OCI-LY1 (cell line): Measurements from ENCODE around the gene SIX1.

Experiments used
- H2AFZ ChIP-seq: fragments of 200-600 bp; sonication (generic), shearing (Covaris generic); 2 replicates; pipeline ENCODE4 v1.6.0; 2014; ENCODE audit warnings: antibody characterized with exemption, mild to moderate bottlenecking, low read length
- H3F3A ChIP-seq: fragments of 200-600 bp; sonication (generic), shearing (Covaris generic); 2 replicates; pipeline ENCODE4 v1.6.0; 2014; ENCODE audit warnings: mild to moderate bottlenecking, antibody characterized with exemption, low read length, moderate library complexity; ENCODE audit not compliant: insufficient read depth
- H3K27ac ChIP-seq: fragments of 200-600 bp; sonication (generic); 2 replicates; pipeline ENCODE4 v1.5.1; 2014; ENCODE audit warnings: low read length, mixed run types, mild to moderate bottlenecking, low read depth; ENCODE audit not compliant: poor library complexity, severe bottlenecking
- H3K27me3 ChIP-seq: fragments of 200-600 bp; sonication (generic); 2 replicates; pipeline ENCODE4 v1.6.0; 2014; ENCODE audit warnings: antibody characterized with exemption, mild to moderate bottlenecking, low read length, moderate library complexity; ENCODE audit not compliant: insufficient read depth
- H3K36me3 ChIP-seq: fragments of 200-600 bp; sonication (generic); 2 replicates; pipeline ENCODE4 v1.6.1; 2014; ENCODE audit warnings: mild to moderate bottlenecking, antibody characterized with exemption, low read length, moderate library complexity, mixed read lengths; ENCODE audit not compliant: insufficient read depth
- H3K4me1 ChIP-seq: fragments of 200-600 bp; sonication (generic); 2 replicates; pipeline ENCODE4 v1.5.1; 2014; ENCODE audit warnings: mild to moderate bottlenecking, low read length, moderate library complexity; ENCODE audit not compliant: insufficient read depth, severe bottlenecking
- H3K4me2 ChIP-seq: fragments of 200-600 bp; sonication (generic), shearing (Covaris generic); 2 replicates; pipeline ENCODE4 v1.6.1; 2014; ENCODE audit warnings: low read length
- H3K4me3 ChIP-seq: fragments of 200-600 bp; sonication (generic); 2 replicates; pipeline ENCODE4 v1.5.1; 2014; ENCODE audit warnings: low read length, low read depth, mild to moderate bottlenecking, mixed read lengths; ENCODE audit not compliant: poor library complexity, severe bottlenecking
- H3K79me2 ChIP-seq: fragments of 200-600 bp; shearing (Covaris generic); 2 replicates; pipeline ENCODE4 v1.6.1; 2016; ENCODE audit warnings: mixed run types, low read length, mixed read lengths; ENCODE audit not compliant: insufficient read depth
- H3K9ac ChIP-seq: fragments of 200-600 bp; sonication (generic), shearing (Covaris generic); 2 replicates; pipeline ENCODE4 v1.6.1; 2014; ENCODE audit warnings: mild to moderate bottlenecking, low read length, mixed read lengths
- H3K9me2 ChIP-seq: fragments of 200-600 bp; sonication (generic), shearing (Covaris generic); 2 replicates; pipeline ENCODE4 v1.6.1; 2014; ENCODE audit warnings: low read depth, mild to moderate bottlenecking, low read length, mixed read lengths
- H3K9me3 ChIP-seq: fragments of 200-600 bp; shearing (Covaris generic); 2 replicates; pipeline ENCODE4 v1.6.1; 2014; ENCODE audit warnings: low read length, mixed read lengths
- H4K20me1 ChIP-seq: fragments of 200-600 bp; sonication (generic), shearing (Covaris generic); 2 replicates; pipeline ENCODE4 v1.6.0; 2016; ENCODE audit warnings: mild to moderate bottlenecking, low read length; ENCODE audit not compliant: insufficient read depth
- CTCF ChIP-seq: fragments of 200-600 bp; sonication (generic), shearing (Covaris generic); IDR thresholded peaks from 2 replicates; pipeline ENCODE4 v1.5.1; 2017; ENCODE audit warnings: mild to moderate bottlenecking, antibody characterized with exemption, low read length, moderate library complexity, mixed read lengths
- EZH2 ChIP-seq: fragments of 200-600 bp; sonication (generic), shearing (Covaris generic); IDR thresholded peaks from 2 replicates; pipeline ENCODE4 v1.8.0; 2017; ENCODE audit warnings: borderline replicate concordance, mixed run types, mild to moderate bottlenecking, antibody characterized with exemption, low read length, moderate library complexity, mixed read lengths

The SIX1 gene

GRCh38 chr14:60686865-60687264 lies 37.6 kb upstream of the SIX1 start:
- H3K4me3 ChIP-seq, result no peak overlapping the region
- no peaks in the 10 kb centered on the region for H3K27me3 ChIP-seq
- TF ChIP-seq CTCF (no peak), EZH2 (no peak)
- no peak overlapping the region for H3K27ac ChIP-seq
- H3K4me2 ChIP-seq, result no peak overlapping the region
- no peak overlapping the region for H2AFZ ChIP-seq
- no peaks in the 10 kb centered on the region for H3K79me2 ChIP-seq
- no peaks in the 10 kb centered on the region for H3K9me2 ChIP-seq
- no peaks in the 10 kb centered on the region for H3K4me1 ChIP-seq
- no peaks in the 10 kb centered on the region for H3F3A ChIP-seq
- no peak overlapping the region for H3K9ac ChIP-seq
- H3K36me3 ChIP-seq, result no peaks in the 10 kb centered on the region
- H3K9me3 ChIP-seq, result no peaks in the 10 kb centered on the region
- no peaks in the 10 kb centered on the region for H4K20me1 ChIP-seq

GRCh38 chr14:60684203-60684602 lies 34.9 kb upstream of the SIX1 start:
- H3K27me3 ChIP-seq, result no peaks in the 10 kb centered on the region
- no peak overlapping the region for H3K27ac ChIP-seq
- no peaks in the 10 kb centered on the region for H3K9me3 ChIP-seq
- H3K9ac ChIP-seq, result no peak overlapping the region
- H3K9me2 ChIP-seq, result no peaks in the 10 kb centered on the region
- H3K36me3 ChIP-seq, result no peaks in the 10 kb centered on the region
- H3K79me2 ChIP-seq, result no peaks in the 10 kb centered on the region
- H3F3A ChIP-seq, result no peaks in the 10 kb centered on the region
- no peak overlapping the region for H3K4me2 ChIP-seq
- no peak overlapping the region for H3K4me3 ChIP-seq
- H2AFZ ChIP-seq, result no peak overlapping the region
- H4K20me1 ChIP-seq, result no peaks in the 10 kb centered on the region
- no peaks in the 10 kb centered on the region for H3K4me1 ChIP-seq
- TF ChIP-seq EZH2 (no peak), CTCF (no peak)

GRCh38 chr14:60681271-60681670 lies 32.0 kb upstream of the SIX1 start:
- Histone ChIP-seq H3F3A (no peaks in the 10 kb centered on the region), H3K27me3 (no peaks in the 10 kb centered on the region), H3K4me3 (no peak overlapping the region), H3K4me1 (no peaks in the 10 kb centered on the region), H3K9me2 (no peaks in the 10 kb centered on the region), H3K9ac (no peak overlapping the region), H2AFZ (no peak overlapping the region), H3K9me3 (no peaks in the 10 kb centered on the region), H3K36me3 (no peaks in the 10 kb centered on the region), H3K4me2 (no peak overlapping the region), H3K79me2 (no peaks in the 10 kb centered on the region), H4K20me1 (no peaks in the 10 kb centered on the region), H3K27ac (no peak overlapping the region)
- TF ChIP-seq EZH2 (no peak), CTCF (no peak)
